GM21717 (cell line): Measurements from ENCODE around the gene PLAC8L1.
"Not testable (repeated sequence)": the region's sequence is repeated elsewhere in the genome, so short reads cannot be mapped to it uniquely, and the experiment has no call there.

Experiments used
- ATAC-seq: cut with Tn5 transposase; IDR thresholded peaks from one replicate; pipeline ENCODE4 v1.9.1; 2021; ENCODE audit warnings: mild to moderate bottlenecking, moderate library complexity; ENCODE audit not compliant: unreplicated experiment

The PLAC8L1 gene

DNA sequence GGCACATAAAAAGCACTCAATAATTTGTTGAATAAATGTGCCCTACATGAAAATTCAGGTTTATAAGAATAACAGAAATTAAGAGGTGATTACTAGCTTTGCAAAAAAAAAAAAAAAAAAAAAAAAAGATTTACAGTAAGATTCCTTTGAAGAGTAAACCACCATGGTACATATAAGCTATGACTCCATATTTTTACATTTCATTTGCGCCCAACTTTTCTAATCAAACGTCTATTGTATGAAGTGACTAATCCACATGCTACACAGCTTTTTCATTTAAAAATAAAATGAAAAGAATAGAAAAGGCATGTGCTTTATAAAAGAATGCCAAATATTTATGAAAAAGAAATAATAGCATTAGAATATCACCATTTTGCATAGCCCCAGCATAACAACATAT lies at the start of gene PLAC8L1:
Gene PLAC8L1 (minus strand): TSS at position 101 of the 400 bp plus-strand sequence. CDS start 1,266 bp downstream, outside the sequence.
- ATAC-seq, result no peak

GRCh38 chr5:146151970-146152369 lies 46.6 kb upstream of the PLAC8L1 start:
- no peak for ATAC-seq

- ATAC-seq, result no peak
Measured at GRCh38 chr5:146137967-146138403, 32.6 kb upstream of the PLAC8L1 start.

DNA sequence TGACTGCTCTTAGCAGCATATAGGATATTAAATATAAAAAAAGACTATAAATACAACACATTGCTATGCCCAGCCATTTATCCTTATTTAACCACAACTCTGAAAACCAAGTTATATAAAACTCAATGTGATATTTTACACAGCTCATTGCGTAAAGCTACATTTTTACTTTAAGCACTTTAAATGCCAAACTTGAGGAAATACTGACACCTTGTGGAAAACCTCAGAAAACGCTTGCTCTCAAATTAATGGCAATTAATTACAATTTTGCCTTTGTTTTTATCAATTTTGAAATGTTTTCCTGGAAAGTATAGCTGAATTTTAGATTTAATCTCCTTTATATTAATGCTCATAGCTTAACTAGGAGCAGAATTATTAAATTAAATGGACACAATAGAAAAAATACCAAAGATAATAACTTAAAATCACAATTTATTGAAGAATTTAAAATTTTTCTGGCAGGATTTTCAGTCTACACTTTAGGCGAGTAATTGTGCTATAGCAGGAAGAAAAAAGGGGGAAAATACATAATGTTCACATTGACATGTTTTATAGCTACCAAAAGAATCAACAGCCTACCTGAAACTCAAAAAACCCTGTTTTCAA lies 25.2 kb upstream of the PLAC8L1 start:
- no peak for ATAC-seq

- no peak for ATAC-seq
Measured at GRCh38 chr5:146126068-146126467, 20.7 kb upstream of the PLAC8L1 start.

GRCh38 chr5:146124580-146124979 lies 19.2 kb upstream of the PLAC8L1 start:
- no peak for ATAC-seq

- ATAC-seq, result not testable (repeated sequence)
Measured at GRCh38 chr5:146121451-146121850, 16.1 kb upstream of the PLAC8L1 start.

- ATAC-seq, result no peak
Measured at GRCh38 chr5:146118322-146118721, 12.9 kb upstream of the PLAC8L1 start.

- ATAC-seq, result not testable (repeated sequence)
Measured at GRCh38 chr5:146117216-146117615, 11.8 kb upstream of the PLAC8L1 start.

GRCh38 chr5:146116361-146116760 lies 11.0 kb upstream of the PLAC8L1 start:
- ATAC-seq, result no peak

DNA sequence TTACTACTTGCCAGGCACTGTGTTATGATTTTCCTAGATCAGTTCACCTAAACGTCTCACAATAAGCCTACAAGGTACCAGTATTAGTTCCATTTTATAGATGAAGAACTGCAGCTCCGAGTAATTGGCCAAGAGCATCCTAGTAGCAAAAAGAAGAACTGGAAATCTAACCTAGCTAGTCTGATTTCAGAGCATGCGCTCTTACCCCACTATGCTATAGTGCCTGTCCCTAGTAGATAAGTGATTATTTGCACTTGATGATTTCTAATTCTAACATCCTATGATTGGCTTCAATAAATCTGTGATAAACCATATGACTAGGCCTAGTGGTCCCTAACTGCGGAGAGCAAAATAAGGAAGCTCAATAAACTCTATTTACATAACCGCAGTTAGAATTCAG lies 7.1 kb upstream of the PLAC8L1 start:
- no peak for ATAC-seq

DNA sequence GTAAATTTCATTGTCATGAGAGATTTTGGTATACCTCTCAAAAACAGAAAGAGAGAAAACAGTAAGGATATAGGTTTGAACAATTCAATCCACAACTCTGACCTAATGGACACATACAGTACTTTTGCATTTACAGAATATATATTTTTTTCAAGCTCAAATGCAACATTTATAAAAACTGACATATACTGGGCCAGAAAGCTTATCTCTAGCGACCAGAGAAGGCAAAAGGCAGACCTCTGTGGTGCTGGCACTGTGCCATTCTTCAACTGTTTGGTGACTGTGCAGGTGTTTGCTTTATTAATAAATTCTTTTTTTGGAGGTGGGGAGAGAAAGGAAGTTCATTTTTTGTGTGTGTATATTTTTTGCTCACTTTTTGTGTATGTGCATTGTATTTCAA lies 6.0 kb upstream of the PLAC8L1 start:
- ATAC-seq, result no peak

- no peak for ATAC-seq
Measured at GRCh38 chr5:146109379-146109778, 4.0 kb upstream of the PLAC8L1 start.

- ATAC-seq, result not testable (repeated sequence)
Measured at GRCh38 chr5:146108870-146109269, 3.5 kb upstream of the PLAC8L1 start.

- no peak for ATAC-seq
Measured at GRCh38 chr5:146107901-146108300, 2.5 kb upstream of the PLAC8L1 start.

DNA sequence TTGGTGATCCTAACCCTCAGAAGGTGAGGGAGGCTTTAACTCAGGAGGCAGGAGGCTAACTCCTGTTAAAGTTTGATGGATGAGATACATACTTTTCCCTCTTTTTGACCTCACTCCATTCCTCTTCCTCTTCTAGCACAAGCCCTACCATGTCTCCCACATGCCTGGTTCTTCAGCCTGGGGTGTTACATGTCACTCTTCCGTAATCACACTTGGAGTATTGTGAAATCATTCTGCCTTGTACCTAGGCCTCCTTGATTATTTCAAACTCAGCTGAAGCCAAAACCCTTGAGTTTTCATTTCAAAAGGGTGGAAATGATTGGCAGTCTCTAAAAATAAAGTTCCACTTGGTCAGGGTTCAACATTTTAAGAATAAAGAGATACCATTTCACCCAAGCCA lies 1.8 kb downstream of the PLAC8L1 start:
- ATAC-seq, result no peak

- ATAC-seq, result no peak
Measured at GRCh38 chr5:146101646-146102045, 3.7 kb downstream of the PLAC8L1 start.

- ATAC-seq, result no peak
Measured at GRCh38 chr5:146098047-146098446, 7.3 kb downstream of the PLAC8L1 start.

GRCh38 chr5:146091881-146092280 lies 13.5 kb downstream of the PLAC8L1 start:
- ATAC-seq, result no peak

DNA sequence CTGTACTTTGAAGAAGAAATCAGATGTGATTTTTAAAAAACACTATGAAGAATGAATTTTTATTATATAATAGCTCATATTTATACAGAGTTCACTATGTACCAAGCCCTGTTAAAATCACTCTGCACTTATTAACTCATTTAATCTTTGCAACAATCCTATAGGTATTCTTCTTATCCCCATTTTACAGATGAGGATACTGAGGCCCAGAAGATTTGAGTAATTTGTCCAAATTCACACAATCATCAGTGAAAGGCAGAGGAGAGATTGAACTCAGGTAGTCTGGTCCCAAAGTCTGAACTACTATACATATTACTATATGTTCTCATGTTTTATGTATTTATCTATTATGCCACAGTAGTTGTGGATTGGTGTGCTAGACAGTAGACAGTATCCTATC lies 16.1 kb downstream of the PLAC8L1 start:
- ATAC-seq, result no peak

- no peak for ATAC-seq
Measured at GRCh38 chr5:146088098-146088497, 17.3 kb downstream of the PLAC8L1 start.

- no peak for ATAC-seq
Measured at GRCh38 chr5:146084376-146084775, 21.0 kb downstream of the PLAC8L1 start.

DNA sequence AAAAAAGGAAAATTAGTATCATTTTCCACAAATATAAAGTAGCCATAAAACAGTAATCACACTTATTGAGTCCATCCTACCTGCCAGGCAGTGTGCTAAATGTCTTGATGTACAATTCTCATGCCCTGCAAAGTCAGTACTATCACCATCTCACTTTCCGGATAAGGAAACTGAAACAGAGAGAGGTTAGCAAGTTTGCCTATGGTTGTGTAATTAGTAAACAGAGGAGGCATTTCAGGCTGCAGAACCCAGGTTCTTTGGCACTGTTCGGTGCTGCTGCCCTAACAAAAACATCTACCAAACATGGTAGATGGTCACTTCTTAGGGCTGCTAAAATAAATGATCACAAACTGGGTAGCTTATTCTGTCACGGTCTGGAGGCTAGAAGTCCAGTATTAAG lies 22.6 kb downstream of the PLAC8L1 start:
- ATAC-seq, result peak; percentile 92
